HG03432 (cell line): ENCODE results near the gene PACS2.
"Not testable (repeated sequence)": the region's sequence is repeated elsewhere in the genome, so short reads cannot be mapped to it uniquely, and the experiment has no call there.

Experiments
- ATAC-seq: cut with Tn5 transposase; IDR thresholded peaks from one replicate; pipeline ENCODE4 v1.9.1; 2021; ENCODE audit warnings: mild to moderate bottlenecking, moderate library complexity; ENCODE audit not compliant: unreplicated experiment

Gene PACS2

DNA sequence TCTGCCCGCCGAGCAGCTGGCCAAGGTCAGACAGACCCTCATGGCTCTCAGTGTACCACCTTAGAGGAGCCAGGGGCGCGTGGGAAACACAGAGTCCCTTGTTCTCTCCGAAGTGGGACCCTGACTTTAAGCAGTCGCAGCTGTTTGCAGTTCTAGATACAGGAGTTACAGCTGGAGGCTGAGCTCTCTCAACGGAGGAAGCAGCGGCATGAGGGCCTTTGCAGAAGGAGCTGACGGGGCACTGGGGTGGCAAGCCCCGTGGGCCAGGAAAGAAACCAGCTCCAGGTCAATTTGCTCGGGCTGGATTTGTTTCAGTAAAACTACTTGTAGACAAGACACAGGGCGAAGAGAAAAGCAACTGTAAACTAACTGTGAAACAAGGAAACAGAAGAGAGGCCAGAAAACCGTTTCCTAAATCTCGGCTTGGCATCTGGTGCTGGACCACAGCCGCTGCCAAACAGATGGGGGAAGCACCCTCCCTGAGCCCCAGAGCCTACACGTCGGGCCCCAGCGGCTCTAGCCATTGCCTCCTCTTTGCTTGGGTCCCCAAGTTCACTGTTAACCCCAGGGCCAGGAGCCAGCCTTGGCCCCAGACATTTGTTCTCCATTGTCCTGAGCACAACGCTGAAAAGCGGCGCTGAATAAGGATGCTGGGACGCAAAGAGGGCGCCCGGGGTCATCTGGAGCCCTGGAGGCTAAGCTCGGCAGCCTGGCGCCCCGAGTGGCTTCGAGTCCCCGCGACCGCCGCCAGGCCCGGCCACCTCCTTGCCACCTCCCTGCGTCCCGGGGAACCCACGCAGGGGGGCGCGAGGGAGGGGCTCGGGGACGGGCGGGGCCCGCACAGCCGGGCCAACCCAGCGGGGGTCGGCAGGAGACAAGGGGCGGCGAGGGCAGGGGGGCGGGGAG, 914 bp upstream of the PACS2 start:
- ATAC-seq = peak; percentile 21

GRCh38 chr14:105315211-105315721, 718 bp downstream of the PACS2 start:
- ATAC-seq = peak; percentile 14

- ATAC-seq = no peak
Observed at GRCh38 chr14:105315941-105316576, 1.5 kb downstream of the PACS2 start.

DNA sequence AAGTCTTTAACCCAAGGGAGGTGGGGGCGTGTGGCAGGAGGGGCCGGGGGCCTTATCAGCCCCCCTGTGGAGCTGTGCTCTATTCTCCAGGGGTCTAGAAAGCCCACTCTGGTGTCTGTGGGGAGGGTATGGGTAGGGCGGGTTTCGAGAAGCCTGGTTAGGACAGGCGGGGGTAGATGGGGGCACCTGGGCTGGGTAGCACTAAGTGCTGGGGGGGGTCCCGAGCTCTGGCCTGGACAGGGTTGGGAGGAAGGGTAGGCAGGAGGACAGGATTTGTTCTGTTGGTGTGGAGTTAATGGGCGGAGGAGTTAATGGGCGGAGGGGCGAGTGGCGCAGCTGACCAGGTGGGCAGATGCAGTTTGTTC, 2.0 kb downstream of the PACS2 start:
- no peak for ATAC-seq

DNA sequence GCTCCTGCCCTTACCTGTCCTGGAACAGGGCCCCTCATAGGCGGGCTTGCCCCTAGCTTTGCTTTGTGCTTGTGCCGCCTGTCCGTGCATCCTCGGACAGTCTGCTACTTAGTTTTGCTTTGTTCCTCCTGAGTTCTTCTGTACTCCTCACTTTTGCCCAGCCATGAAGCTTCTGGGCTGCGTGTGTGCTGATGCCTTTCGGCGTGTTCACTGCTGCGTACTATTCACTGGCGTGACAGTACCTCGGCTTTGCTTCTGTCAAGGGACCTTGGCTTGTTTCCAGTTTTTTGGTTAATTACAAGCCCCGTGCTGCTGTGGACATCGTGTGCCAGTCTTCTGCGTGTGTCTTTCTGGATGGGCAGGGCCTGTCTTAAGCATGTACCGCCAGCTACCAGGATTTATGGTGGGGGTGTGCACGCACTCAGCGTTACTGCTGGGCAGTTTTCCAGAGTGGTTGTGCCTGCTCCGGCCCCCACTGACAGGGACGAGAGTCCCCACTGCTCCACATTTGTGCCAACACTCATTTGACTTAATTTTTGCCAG, 2.5 kb downstream of the PACS2 start:
- ATAC-seq = no peak

DNA sequence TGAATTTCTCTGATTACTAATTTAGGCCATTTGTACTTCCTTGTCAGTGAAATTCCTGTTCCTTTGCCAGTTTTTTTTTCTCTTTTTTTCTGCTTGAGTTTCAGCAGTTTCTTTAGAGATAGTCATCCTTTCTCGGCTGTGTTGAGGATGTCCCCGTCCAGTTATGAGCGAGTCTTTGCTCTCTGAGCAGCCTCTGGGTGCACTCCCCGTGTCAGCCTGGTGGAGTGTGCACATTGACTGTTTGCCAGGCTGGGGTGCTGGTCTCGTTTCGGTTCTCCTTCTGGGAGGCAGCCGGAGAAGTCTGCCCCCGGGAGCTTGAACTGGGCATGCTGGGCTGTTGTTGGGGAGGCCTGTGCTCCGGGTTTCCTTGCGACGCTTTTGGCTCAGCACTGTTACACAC, 3.0 kb downstream of the PACS2 start:
- no peak for ATAC-seq

GRCh38 chr14:105322791-105323556, 8.4 kb downstream of the PACS2 start:
- ATAC-seq = no peak

DNA sequence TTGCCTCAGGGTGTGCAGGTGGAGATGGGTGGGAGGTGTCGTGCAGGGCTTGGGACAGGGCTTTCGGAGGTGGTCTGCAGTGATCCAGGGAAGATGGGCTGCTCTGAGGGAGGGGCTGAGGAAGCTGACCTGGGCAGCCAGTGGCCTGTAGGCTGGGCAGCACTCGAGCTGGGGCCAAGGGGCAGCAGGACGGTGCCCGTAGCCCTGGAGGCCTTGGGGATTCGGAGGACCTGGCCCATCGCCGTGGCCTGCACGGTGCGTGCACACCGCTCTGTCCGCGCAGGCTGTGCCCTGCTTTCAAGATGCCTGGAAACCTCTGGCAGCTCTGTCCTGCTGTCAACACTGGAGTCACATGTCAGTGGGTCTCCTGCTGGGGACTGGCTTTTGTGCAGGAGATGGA, 9.1 kb downstream of the PACS2 start:
- no peak for ATAC-seq

DNA sequence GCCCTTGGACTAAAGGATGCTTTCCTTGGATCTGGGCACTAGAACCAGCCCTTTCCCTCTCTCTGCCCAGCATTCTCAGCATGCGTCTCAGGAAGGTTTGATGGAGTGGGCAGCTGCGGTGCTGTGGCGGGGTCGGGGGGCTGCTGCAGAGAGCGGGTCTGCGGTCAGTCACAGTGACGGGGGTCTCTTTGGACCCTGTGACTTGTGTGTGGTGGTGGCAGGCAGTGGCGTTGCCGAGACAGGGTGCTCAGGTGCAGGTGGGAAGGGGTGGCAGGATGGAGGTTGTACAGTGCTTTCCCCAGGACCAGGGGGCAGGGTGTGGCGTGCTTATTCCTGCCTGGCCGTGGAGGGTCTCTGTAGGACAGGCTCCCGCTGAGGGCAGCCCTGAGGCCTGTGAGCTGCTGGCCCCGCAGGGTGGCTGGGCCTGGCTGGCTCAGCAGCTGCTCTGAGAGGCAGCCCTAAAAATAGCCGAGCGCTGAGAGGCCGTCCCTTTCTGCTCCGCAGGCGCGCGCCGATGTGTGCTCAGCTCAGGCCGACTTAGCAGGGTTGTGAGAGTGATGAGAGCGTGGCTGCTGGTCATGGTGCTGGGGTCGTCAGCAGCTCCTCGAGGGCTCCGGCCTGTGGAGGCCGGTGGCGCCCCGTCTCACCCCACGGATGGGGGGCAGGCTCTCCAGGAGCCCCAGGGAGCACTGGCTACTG, 9.7 kb downstream of the PACS2 start:
- no peak for ATAC-seq

DNA sequence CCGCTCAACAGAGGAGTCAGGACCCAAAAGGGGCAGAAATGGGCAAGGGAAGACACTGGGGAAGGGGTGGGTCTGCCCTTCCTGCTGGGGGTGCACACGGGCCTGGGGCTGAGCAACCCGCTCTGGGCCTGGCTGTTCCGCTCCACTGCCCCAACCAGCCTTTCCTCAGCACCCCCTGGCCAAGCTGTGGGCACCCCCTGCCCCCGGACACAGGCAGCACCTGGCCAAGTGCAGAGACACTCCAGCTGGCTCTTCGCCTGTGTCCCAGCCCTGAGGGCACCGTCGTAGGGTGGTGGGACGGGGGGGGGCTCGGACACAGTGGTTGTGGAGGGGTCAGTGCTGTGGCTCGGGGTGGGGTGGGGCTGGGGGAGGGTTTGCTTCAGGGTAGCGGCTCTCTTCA, 10.3 kb downstream of the PACS2 start:
- ATAC-seq = no peak

DNA sequence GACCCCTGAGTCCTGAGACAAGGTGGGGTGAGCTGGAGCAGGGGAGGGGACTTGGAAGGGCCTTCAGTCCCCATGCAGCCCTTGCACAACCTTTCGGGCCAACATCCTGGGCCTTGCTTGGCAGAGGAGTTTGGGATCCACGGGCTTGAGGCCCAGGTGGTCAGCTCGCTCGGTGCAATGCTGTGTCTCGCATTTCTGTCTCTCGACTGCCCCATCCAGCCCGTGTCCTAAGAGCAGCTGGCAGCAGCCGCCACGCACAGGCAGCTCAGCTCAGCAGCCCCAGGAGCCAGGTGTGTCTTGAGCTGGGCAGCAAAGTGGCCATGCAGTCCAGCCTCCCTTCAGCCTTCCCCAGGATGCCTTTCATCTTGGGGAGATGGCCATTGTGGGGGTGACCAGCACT, 10.8 kb downstream of the PACS2 start:
- ATAC-seq = no peak

DNA sequence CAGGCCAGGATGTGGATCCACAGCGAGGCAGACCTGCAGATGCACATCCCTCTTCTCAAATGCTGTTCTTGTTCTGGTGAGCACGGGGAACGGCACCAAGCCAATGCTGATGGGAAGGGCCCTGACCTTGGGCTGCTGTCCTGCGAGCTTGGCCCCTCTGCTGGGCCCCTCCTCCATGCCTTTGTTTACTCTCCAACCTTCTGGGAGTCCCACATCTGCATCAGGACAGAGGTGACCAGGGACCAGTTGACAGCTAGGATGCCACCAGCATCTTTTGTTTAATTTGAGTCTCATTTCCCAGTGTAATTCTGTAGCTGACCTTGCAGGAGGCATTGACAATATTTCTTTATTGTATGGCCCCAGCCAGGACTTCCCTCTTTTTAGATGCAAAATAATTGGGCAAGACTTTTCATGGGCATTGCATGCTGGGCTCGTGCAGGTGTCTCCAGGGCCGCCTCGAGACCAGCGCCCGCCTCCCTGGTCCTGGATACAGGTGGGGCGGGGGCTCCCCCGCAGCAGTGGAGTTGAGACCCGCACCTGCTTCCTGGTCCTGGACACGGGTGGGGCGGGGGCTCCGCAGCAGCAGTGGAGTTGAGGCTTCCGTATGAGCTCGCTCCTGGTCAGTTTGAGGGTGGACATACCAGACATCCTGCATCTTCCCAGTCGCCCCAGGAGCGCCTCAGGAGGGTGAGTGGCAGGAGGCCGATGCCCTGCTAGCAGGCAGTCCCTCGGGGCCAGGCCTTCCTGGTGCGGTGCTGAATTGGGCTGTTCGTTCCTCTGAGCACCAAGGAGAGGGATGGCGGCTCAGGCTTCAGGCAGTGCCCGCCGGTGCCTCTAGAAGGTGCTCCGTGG, 11.4 kb downstream of the PACS2 start:
- no peak for ATAC-seq

DNA sequence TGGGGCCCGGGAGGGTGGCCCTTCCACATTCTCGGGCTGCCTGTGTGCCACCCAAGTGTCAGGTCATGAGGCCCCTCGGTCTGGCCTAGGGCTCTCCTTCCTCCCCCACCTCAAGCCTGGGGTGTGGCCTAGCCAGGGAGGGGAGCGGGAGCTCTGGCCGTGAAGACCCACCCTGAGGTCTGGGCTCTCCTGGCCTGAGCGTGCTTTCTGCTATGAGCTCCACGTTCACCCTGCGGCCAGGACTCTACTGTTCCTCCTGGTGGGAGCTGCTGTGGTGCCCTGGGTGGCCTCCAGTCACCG, 12.0 kb downstream of the PACS2 start:
- no peak for ATAC-seq

DNA sequence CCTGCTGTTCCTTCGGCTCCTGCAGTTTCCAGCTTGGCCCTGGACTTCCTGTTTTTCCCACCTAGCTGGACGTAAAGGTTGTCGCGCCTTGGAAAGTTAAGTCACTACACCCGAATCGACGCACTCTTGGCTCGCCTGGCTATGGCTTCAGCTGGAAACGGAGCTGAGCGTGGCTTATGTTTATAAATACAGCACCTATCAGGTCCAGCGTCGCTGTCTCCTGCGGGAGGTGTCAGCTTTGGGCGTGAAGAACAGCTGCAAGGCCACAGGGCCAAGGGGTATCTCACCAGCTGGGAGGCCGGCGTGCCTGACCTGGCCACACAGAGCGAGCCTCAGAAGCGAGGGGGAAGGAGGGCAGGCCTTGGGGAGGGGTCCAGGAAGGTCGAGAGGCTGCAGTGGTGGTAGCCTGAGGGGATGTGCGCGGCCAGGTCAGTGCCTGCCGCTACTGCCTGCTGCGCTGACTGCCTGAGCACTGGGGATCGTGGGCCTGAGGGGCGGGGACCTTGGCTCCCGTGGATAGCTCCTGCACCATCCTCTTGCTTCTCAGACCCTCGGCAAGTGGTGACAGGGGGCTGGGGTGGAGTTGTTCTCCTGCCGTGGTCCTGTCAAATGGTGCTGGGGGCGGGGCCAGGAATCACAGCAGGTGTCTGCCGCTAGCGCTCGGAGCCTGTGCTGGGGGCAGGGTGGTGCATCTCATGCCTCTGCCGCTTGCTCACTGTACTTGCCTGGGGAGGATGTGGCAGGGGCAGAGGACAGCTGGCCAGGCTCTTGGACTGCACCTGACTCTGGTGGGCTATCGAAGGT, 12.5 kb downstream of the PACS2 start:
- no peak for ATAC-seq

GRCh38 chr14:105327695-105328045, 13.1 kb downstream of the PACS2 start:
- ATAC-seq = not testable (repeated sequence)

DNA sequence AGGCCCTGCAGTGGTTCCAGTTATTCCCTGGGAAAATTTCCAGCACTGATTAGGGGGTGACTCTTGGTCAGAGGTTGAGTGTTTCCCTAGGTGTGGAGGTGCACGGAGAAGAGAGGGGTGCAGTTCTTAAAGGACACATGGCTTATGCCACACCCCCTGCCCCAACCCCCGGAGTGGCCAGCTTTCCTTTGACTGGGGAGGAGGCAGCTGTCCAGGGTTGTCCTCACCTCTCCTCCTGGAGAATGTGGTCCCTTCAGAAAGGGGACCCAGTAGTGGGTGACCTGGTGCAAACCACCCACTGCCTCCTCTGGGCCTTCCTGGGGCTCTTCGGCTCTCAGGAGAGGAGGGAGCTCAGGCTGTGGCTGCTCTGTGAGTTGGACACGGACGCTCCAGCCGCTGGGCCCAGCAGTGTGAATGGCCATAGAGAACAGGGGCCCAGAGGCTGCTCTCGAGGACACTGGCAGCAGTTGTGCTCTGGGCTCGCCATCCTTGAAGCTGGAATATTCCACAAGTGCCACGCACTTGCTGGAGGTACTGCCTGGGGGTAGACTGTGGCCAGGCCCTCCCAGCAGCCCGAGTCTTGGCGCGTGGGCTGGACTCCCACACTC, 13.6 kb downstream of the PACS2 start:
- ATAC-seq = no peak

DNA sequence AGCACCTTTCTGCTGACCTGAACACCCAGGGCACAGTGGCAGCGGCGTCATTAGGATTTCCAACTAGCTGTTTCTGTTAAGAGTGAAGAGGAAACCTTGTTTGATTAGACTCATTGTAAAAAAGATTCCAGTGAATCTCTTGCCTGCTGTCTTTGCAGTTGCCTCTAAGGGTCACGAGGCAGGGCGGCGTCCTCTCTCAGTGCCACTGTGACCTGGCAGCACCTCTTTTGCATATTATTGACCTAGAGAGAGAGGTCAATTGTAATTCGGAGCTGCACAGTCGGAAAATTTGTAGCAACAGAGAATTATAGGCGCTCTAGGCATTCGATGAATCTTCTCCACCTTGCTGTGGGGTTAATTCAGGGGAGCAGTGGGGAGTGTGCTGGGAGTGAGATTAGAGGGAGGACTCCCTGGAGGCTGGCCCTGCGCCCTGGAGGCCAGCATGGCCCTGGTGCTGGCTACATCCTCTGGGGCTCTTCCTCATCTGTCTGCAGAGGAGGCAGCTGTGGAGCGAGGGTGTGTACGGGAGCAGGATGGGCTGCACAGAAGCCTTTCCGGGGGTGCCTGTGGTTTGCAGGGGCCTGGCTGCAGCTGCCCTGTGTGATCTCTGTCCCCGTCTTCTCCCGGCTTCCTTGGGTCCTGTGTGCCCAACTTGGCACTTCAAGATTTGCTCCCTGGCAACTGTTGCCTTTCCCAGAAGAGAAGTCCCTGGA, 14.3 kb downstream of the PACS2 start:
- ATAC-seq = no peak
